HG03139 (cell line): ENCODE data around the gene GRIN2C.
"Not testable (repeated sequence)": the region's sequence is repeated elsewhere in the genome, so short reads cannot be mapped to it uniquely, and the experiment has no call there.

ENCODE experiments used
- ATAC-seq: cut with Tn5 transposase; IDR thresholded peaks from one replicate; pipeline ENCODE4 v1.9.1; 2021; ENCODE audit not compliant: unreplicated experiment

The GRIN2C gene

DNA sequence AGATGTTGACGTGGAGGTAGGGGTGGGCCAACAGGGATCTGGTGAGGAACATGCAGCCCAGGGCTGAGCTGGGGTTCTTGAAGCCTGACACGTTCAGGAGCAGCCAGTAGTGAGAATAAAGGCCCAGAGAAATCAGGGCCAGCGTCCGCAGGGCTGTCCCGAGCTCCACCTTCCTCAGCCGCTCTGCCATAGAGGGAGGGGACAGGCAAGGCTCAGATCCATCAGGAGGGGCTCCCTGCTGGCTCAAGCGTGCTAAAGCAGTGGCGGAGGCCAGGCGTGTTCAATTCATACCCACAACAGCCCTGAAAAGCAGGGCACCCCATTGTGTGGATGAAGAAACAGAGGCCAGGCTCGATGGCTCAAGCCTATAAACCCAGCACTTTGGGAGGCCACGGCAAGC is 21.4 kb upstream of the GRIN2C start:
- no peak for ATAC-seq

GRCh38 chr17:74879308-74879707 is 19.6 kb upstream of the GRIN2C start:
- ATAC-seq = no peak

- no peak for ATAC-seq
Measured at GRCh38 chr17:74878658-74879057, 19.0 kb upstream of the GRIN2C start.

- no peak for ATAC-seq
Measured at GRCh38 chr17:74877592-74878548, 18.2 kb upstream of the GRIN2C start.

DNA sequence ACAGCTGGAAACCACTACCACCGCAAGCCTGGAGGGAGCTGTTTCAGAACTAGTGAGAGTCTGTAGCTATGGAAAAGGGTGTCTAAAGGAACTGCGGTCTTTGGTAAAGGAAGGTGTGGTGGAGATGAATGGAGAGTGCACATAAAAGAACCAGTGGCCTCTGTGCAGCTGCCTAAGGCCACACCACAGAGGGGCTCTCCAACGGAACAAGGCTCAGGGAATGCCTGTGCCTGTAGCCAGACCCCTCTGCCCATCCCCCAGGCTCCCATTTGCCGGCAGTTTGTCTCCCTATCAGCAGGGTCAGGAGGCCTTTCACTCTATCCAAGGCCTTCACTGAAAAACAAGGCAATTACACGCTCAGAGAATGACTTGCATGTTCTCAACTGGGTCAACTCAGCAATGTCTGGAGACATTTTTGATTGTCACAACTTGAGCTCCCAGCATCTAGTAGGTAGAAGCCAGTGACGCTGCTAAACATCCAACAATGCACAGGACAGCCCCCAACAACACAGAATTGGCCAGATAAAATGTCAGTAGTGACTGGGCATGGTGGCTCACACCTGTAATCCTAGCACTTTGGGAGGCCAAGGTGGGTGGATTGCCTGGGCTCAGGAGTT is 16.4 kb upstream of the GRIN2C start:
- ATAC-seq = no peak

DNA sequence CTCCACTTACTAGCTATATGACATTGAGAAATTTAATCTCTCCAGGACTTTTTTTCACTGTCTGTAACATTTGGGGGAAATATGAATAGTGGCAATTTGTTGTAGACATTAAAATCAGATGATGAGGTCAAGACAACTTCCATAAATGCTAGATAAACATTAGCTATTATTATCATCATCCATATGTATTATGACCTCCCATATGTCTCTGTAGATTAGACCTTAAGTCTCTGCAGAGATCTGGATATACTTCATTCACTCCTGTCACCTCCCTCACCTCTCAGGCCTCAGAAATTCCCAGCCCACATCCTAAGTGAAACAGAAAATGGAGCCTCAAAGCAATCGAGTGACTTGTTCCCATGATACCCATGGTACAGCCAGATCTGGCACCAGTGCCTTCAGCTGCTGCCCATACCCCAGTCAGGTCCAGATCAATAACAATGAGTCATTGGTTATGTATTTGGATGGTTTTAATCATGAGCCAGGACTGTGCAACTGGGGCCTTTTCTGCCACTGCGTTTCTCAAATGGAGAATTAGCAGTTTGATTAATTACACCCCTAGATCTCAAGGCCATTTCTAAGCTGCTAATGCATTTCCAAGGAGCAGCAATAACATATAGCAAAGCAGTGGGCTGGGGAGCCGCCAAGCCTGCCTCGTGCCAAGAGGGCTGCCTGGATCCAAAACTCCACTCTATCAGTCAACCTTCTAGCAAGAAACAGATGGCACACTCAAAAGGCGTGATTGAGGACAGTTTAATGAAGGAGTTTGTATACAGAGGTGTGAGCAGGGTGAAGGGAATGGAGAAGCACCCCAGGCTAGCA is 15.7 kb upstream of the GRIN2C start:
- ATAC-seq = no peak

- no peak for ATAC-seq
Measured at GRCh38 chr17:74874615-74875037, 14.9 kb upstream of the GRIN2C start.

DNA sequence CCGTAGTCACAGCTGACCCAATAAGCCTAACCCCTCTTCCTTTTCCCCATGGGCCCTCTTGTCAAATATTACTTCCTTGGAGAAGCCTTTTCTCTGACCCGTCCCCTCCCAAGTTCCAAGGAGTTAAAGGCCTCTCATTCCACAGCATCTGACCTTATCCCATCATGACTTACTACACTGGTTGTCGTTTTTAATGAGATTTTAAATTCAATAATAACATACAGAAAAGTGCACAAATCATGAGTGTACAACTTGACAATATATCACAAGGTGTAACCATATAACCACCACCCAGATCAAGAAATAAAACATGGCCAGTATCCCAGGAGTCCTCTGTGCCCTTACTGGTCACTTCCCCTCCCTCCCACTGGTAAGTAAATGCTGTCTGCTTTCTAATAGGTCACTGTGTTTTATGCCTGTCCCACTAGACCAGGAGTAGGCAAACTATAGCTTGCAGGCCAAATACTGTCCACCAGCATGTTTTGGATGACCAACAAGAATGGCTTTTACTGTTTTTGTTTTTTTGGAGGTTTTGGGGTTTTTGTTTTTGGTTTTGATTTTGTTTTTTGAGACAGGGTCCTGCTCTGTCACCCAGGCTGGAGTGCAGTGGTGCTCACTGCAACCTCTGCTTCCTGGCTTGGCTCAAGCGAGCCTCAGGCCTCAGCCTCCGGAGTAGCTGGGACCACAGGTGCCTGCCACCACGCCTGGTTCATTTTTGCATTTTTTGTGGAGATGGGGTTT is 14.4 kb upstream of the GRIN2C start:
- ATAC-seq = no peak

DNA sequence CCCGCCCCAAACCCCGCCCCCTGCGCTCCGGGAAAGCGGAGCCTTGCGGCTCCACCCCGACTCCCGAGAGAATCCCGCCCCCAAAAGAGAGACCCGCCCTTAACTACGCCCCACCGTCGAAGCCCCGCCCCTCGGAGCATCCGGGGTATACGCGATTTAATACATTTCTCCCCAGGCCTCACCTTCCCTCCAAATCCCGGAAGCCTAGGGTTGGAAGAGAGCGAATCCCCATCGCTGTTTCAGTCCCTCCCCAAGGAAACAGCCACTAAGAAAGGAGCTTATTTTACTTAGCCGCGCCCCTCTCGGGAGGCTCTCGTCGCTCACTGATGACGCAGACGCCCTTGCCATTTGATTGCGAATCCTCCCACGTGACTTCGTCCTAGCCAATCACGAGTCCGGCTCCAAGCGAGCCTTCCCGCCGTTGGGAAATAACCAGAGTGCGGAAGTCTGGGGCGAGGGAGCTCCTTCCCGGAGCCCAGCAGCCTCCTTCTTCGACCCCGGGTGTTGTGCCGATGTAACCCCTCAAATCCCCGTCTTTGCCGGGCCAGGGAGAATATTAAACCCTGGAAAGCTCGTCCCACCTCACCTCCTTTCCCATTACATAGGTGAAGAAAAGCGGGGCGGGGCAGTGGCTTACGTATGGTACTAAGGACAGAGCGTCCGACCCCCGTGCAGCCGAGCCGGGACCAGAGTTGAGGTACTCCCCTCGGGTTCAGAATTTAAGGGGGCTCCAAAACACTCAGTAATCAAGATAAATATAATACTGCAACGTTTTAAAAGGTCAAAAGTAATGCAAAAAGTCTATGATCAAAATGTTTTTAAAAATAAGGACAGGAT is 13.6 kb upstream of the GRIN2C start:
- ATAC-seq = peak; percentile 90

DNA sequence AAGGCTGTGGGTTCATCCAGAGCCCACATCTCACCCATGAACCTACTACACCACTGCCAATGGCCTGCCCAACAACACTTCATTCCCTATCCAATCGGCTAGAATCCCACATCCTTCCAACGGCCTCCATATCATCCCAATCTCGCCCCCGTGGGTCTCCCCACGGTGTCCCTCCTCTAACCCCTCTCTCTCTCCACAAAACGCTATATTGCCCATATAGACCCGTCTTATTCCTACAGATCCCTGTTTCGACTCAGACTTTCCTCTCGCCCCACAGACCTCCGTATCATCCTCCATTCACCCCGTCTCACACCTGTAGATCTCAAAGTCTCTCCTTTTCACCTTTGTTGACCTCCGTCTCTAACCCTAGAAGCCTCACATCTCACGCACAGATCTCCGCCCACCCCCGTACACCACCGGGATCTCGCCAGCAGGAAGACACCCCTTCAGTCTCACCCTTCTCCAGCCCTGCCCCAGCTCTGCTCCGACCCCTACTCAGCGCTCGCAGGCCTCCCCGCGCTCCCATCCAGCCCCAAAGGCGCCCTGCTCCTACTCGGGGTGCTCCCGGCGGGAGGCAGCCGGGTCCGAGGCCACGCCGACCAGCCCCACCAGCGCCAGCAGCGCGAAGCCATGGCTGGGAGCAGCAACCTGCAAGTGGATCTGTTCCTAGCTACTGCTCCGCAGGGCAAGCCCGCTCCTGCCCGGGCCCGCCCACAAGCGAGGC is 12.8 kb upstream of the GRIN2C start, which contains the start of gene FDXR:
Gene FDXR (minus strand): TSS at position 682 of the 724 bp plus-strand sequence. CDS start 50 bp downstream, at position 632.
- ATAC-seq = peak; percentile 18

DNA sequence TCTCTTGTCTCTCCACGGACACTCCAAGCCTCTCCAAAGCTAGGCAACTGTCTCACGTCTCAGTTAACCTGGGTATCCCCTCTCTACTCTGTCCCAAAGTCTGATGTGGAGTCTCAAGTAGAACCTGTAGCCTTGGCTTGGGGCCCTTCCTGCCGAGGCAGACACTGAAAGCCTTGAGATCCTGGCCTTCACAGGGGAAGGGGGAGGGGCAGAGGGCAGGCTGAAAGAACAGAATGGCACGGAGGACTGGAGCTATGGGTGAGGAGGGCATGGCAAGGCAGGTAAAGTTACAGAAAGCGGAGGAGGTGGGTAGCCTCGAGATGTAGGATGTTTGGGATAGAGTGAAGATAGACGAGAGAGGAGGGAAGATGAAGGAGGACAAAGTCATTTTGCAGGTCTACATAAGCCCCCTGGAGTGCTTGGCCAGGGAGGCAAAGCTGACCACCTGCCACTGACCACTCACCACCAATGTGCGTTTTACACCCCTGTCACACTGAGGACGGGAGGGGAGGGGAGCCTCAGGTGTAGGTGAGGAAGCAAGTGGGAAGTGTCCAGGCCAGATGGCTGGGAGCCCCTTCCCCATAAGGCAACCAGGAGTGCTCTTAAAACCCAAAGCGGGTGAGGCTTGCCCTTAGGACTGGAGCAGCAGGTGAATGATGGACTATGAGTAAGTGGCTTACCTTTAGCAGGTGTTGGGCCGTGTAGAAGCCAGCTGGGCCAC is 11.8 kb upstream of the GRIN2C start:
- no peak for ATAC-seq

- ATAC-seq = no peak
Measured at GRCh38 chr17:74870512-74870911, 10.8 kb upstream of the GRIN2C start.

- not testable (repeated sequence) for ATAC-seq
Measured at GRCh38 chr17:74870028-74870427, 10.3 kb upstream of the GRIN2C start.

DNA sequence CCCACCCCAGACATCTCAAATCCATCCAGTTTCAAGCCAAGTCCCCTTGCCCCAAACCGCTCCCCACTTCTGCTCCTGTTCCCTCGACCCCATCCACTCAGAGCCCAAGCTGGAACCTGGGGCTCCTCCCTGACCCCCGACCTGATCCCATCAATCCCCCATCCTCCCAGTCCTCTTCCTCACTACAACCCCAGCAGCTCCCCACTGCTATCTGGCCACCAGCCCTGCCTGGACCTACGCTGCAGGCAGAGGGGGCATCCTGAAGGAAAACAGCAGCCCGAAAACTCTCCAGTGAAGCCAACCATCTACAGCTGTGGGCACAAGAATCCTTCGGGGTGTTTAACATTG is 9.2 kb upstream of the GRIN2C start:
- no peak for ATAC-seq

- ATAC-seq = no peak
Measured at GRCh38 chr17:74868251-74868907, 8.7 kb upstream of the GRIN2C start.

- ATAC-seq = no peak
Measured at GRCh38 chr17:74866198-74866835, 6.6 kb upstream of the GRIN2C start.

GRCh38 chr17:74865504-74866197 is 6.0 kb upstream of the GRIN2C start:
- ATAC-seq = no peak
